ENCODE results near the gene IKZF1.

IKZF1 gene

GRCh38 chr7:50396856-50397255 is 92.3 kb downstream of the IKZF1 start:
- Histone ChIP-seq H3K4me3 (replicated peaks; ENCODE audit: insufficient read depth, low read length) (no peak overlapping the region), H3K27me3 (ENCODE audit: insufficient read depth, poor library complexity, severe bottlenecking) (no peaks in the 10 kb centered on the region), H3K27ac (replicated peaks) (no peak overlapping the region)
- DNase-seq (ENCODE audit: low read depth in 1 of 2, low spot score in 1 of 2): no peak
- TF ChIP-seq SPI1 (IDR thresholded peaks at IDR 0.05; ENCODE audit: borderline replicate concordance, low read depth): no peak

DNA sequence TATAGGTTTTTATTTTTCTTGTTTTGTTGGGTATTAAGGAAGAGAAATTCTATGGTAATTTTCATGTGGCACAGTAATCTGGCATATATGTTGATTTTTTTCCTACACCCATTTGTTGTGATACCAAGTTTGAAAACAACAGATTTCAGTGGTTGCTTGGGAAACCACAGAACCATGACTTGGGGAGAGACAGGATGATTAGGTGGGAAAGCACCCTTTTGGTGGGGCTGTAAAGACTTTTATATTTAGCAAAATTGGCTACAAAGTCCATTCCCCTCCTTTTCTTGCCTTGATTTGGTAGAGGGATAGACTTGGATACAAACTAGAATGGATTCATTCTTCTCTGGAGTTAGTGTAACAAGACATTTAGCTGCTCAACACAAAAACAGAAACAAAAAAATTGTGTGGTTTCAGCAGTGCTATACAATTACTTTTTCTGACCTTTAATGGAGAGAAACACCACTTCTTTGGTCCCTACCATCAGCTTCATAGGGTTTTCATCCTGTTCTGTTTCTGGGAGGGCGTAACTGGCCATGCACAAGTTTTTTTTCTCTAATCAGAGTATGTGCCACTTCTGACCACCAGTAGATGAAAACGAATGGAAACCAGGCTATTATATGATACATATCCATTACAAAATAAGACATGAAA is 92.9 kb downstream of the IKZF1 start:
- TF ChIP-seq GABPA (IDR thresholded peaks at IDR 0.05; ENCODE audit: low read depth): no peak
- DNase-seq (ENCODE audit: low read depth in 1 of 2, low spot score in 1 of 2): no peak
- Histone ChIP-seq H3K27ac (replicated peaks) (no peak overlapping the region), H3K4me3 (replicated peaks; ENCODE audit: insufficient read depth, low read length) (no peak overlapping the region), H3K27me3 (ENCODE audit: insufficient read depth, poor library complexity, severe bottlenecking) (no peaks in the 10 kb centered on the region)

- H3K27ac ChIP-seq (replicated peaks): no peak overlapping the region
- no peak for DNase-seq (ENCODE audit: low read depth in 1 of 2, low spot score in 1 of 2)
- H3K4me3 ChIP-seq (replicated peaks; ENCODE audit: insufficient read depth, low read length): no peak overlapping the region
- no peaks in the 10 kb centered on the region for H3K27me3 ChIP-seq (ENCODE audit: insufficient read depth, poor library complexity, severe bottlenecking)
- TF ChIP-seq, protein P1, sequence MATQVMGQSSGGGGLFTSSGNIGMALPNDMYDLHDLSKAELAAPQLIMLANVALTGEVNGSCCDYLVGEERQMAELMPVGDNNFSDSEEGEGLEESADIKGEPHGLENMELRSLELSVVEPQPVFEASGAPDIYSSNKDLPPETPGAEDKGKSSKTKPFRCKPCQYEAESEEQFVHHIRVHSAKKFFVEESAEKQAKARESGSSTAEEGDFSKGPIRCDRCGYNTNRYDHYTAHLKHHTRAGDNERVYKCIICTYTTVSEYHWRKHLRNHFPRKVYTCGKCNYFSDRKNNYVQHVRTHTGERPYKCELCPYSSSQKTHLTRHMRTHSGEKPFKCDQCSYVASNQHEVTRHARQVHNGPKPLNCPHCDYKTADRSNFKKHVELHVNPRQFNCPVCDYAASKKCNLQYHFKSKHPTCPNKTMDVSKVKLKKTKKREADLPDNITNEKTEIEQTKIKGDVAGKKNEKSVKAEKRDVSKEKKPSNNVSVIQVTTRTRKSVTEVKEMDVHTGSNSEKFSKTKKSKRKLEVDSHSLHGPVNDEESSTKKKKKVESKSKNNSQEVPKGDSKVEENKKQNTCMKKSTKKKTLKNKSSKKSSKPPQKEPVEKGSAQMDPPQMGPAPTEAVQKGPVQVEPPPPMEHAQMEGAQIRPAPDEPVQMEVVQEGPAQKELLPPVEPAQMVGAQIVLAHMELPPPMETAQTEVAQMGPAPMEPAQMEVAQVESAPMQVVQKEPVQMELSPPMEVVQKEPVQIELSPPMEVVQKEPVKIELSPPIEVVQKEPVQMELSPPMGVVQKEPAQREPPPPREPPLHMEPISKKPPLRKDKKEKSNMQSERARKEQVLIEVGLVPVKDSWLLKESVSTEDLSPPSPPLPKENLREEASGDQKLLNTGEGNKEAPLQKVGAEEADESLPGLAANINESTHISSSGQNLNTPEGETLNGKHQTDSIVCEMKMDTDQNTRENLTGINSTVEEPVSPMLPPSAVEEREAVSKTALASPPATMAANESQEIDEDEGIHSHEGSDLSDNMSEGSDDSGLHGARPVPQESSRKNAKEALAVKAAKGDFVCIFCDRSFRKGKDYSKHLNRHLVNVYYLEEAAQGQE (IDR thresholded peaks at IDR 0.05; ENCODE audit: insufficient replicate concordance, low read depth): no peak
- TF ChIP-seq SPI1 (IDR thresholded peaks at IDR 0.05; ENCODE audit: borderline replicate concordance, low read depth): no peak
Measured at GRCh38 chr7:50397971-50398324, 93.4 kb downstream of the IKZF1 start.

DNA sequence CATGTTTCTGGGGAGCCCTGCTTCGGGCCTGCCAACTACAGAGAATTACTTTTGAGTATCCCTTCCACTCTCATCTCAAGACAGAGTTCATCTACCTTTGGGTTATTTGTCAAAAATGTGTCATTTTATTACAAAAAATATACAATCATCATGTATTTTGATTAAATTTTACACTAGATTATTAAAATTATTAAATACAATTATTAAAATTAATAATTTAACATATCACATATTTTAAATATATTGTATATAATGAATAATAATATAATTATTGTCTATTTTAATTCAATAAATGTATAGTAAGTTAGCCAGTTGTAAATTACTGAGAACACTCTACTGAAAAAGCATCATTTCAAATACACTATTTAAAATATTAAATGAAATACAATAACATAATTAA is 94.7 kb downstream of the IKZF1 start:
- Histone ChIP-seq H3K27ac (replicated peaks) (no peak overlapping the region), H3K27me3 (ENCODE audit: insufficient read depth, poor library complexity, severe bottlenecking) (no peaks in the 10 kb centered on the region), H3K4me3 (replicated peaks; ENCODE audit: insufficient read depth, low read length) (no peak overlapping the region)
- TF ChIP-seq, protein P1 (IDR thresholded peaks at IDR 0.05; ENCODE audit: insufficient replicate concordance, low read depth): no peak
- TF ChIP-seq GABPA (IDR thresholded peaks at IDR 0.05; ENCODE audit: low read depth): no peak
- TF ChIP-seq CTCF (IDR thresholded peaks at IDR 0.05; ENCODE audit: insufficient read depth, low read length): no peak
- TF ChIP-seq SPI1 (IDR thresholded peaks at IDR 0.05; ENCODE audit: borderline replicate concordance, low read depth): no peak
- TF ChIP-seq POLR2AphosphoS5 (IDR thresholded peaks at IDR 0.05; ENCODE audit: low read depth): no peak
- DNase-seq (ENCODE audit: low read depth in 1 of 2, low spot score in 1 of 2): no peak

DNA sequence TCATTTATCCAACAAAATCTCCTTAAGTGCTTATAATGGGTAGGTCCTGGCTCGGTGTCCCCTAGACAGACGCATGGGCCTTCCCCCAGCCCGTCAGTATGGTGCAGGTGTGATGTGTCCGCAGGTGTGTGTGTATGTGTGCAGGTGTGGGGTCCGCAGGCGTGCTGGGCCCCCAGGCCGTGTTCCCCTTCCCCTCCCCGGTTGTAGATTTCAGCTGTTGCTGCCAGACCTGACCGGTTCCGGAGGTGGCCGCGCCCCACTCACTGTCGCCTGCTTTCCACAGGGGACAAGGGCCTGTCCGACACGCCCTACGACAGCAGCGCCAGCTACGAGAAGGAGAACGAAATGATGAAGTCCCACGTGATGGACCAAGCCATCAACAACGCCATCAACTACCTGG is 95.1 kb downstream of the IKZF1 start:
- DNase-seq (ENCODE audit: low read depth in 1 of 2, low spot score in 1 of 2): no peak
- no peak for TF ChIP-seq SPI1 (IDR thresholded peaks at IDR 0.05; ENCODE audit: borderline replicate concordance, low read depth)
- TF ChIP-seq, protein P1 (IDR thresholded peaks at IDR 0.05; ENCODE audit: insufficient replicate concordance, low read depth): no peak
- TF ChIP-seq GABPA (IDR thresholded peaks at IDR 0.05; ENCODE audit: low read depth): no peak
- no peak for TF ChIP-seq CTCF (IDR thresholded peaks at IDR 0.05; ENCODE audit: insufficient read depth, low read length)
- no peak overlapping the region for H3K4me3 ChIP-seq (replicated peaks; ENCODE audit: insufficient read depth, low read length)
- H3K27ac ChIP-seq (replicated peaks): no peak overlapping the region
- H3K27me3 ChIP-seq (ENCODE audit: insufficient read depth, poor library complexity, severe bottlenecking): no peaks in the 10 kb centered on the region
